ENCODE data around the gene ZNF536.

DNA sequence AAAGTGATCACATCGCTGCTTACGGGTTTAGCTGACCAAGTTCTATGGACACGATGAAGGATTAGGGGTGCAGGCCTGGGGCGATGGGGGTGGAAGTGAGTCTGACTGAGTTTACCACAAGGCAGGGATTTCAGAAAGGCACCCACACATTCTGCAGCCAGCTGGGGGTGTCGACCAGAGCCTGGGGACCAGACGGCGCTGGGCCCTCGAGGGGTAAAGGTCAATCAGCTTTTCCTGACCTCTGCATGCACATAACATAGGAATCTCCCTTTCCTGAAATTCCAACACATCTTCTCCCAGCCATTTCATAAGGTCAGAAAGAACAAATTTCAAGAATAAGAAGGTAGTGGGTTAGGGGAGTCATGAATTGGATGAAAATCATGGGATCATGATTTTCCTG is 92.0 kb downstream of the ZNF536 start:
- TF ChIP-seq TAF15 (IDR thresholded peaks at IDR 0.05; ENCODE audit: low read depth, low read length) (no peak), ZZZ3 (IDR thresholded peaks at IDR 0.05) (no peak), KLF10 (CRISPR knock-in tag; IDR thresholded peaks at IDR 0.05) (no peak), CREB1 (IDR thresholded peaks at IDR 0.05) (no peak), CREB1 (CRISPR knock-in tag; IDR thresholded peaks at IDR 0.05) (no peak), POLR2A (conservative IDR thresholded peaks at IDR 0.05) (no peak)
- TF ChIP-seq, protein P1, sequence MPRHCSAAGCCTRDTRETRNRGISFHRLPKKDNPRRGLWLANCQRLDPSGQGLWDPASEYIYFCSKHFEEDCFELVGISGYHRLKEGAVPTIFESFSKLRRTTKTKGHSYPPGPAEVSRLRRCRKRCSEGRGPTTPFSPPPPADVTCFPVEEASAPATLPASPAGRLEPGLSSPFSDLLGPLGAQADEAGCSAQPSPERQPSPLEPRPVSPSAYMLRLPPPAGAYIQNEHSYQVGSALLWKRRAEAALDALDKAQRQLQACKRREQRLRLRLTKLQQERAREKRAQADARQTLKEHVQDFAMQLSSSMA (CRISPR knock-in tag; IDR thresholded peaks at IDR 0.05), result no peak
- TF ChIP-seq, protein P2, sequence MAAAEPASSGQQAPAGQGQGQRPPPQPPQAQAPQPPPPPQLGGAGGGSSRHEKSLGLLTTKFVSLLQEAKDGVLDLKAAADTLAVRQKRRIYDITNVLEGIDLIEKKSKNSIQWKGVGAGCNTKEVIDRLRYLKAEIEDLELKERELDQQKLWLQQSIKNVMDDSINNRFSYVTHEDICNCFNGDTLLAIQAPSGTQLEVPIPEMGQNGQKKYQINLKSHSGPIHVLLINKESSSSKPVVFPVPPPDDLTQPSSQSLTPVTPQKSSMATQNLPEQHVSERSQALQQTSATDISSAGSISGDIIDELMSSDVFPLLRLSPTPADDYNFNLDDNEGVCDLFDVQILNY (CRISPR knock-in tag; IDR thresholded peaks at IDR 0.05), result no peak
- TF ChIP-seq, protein P3, sequence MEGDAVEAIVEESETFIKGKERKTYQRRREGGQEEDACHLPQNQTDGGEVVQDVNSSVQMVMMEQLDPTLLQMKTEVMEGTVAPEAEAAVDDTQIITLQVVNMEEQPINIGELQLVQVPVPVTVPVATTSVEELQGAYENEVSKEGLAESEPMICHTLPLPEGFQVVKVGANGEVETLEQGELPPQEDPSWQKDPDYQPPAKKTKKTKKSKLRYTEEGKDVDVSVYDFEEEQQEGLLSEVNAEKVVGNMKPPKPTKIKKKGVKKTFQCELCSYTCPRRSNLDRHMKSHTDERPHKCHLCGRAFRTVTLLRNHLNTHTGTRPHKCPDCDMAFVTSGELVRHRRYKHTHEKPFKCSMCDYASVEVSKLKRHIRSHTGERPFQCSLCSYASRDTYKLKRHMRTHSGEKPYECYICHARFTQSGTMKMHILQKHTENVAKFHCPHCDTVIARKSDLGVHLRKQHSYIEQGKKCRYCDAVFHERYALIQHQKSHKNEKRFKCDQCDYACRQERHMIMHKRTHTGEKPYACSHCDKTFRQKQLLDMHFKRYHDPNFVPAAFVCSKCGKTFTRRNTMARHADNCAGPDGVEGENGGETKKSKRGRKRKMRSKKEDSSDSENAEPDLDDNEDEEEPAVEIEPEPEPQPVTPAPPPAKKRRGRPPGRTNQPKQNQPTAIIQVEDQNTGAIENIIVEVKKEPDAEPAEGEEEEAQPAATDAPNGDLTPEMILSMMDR (IDR thresholded peaks at IDR 0.05 in 2 of 3, conservative IDR thresholded peaks at IDR 0.05 in 1 of 3; ENCODE audit: insufficient read depth in 2 of 3, low read depth in 1 of 3, low read length in 3 of 3), result no peak
- TF ChIP-seq, protein P4, sequence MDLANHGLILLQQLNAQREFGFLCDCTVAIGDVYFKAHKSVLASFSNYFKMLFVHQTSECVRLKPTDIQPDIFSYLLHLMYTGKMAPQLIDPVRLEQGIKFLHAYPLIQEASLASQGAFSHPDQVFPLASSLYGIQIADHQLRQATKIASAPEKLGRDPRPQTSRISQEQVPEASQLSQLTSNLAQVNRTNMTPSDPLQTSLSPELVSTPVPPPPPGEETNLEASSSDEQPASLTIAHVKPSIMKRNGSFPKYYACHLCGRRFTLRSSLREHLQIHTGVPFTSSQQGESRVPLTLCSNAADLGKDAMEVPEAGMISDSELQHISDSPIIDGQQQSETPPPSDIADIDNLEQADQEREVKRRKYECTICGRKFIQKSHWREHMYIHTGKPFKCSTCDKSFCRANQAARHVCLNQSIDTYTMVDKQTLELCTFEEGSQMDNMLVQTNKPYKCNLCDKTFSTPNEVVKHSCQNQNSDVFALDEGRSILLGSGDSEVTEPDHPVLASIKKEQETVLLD (IDR thresholded peaks at IDR 0.05), result no peak
